Stimulated activated CD4-positive, alpha-beta T cell treated with anti-CD3 and anti-CD28 coated beads, Interleukin-12 subunit alpha, Interleukin-12 subunit beta, amount 100 ng/mL, for 24 hours (primary cell): Measurements from ENCODE around the gene CADM1.

Source experiments
- DNase-seq, 2 experiments: peaks; one replicate each; pipeline ENCODE4 v3.0.0-alpha.2; 2020; ENCODE audit warnings: low read depth in 2 of 2

The CADM1 gene

DNA sequence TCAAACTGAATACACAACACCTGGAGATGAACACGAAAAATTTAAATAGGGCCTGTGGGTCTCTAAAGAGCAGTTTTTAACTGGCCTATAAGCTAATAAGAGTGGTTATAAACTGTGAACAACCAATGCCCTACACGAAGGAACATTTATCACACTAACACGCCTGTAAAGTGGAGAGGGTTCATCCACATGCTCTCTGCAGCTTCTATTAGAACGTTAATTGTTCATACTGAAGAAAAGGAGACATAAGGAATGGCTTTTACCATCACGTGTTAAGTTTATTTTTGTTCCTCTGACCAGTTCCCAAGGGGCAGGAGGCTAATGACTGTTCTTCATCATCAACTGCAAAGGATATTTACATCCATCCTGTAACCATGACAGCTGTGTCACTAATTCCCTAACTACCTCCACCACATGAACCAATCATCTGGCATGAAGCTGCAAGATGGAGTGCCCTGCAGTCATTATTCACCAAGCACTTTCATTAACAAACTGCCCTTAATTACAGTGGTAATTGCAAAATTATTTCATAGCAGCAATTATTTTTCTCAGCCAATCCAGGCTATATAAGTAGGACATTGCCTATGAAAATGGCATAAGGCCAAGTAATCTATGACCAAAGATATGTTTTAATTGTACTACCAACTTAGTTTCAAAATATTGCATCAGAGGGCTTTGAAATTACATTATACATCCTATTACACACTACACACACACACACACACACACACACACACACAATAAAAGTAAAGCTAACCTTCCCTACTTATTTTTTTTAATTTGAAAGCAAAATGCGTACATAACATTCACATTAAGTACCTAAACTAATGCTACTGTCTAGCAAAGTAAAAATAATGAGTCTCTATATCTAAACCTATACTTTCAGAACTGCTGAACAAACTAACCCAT lies 186.7 kb downstream of the CADM1 start:
- DNase-seq, result no peak

DNA sequence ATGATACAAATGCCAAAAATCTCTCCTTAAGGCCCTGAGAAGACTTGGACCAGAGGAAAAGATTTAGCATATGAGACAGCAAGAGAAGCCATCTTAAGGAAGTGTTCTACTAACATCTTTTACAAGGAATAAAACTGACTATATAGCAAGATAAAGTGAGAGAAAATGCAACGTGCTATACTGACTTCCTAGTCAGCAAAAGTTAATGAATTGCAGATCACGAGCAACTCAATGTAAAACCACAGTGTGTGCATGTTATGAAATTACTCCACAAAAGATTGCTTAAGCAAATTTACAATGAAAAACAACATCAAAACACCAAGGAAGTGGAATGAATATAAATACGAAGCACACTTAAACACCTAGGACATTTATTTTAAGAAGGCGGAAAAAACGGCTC lies 187.5 kb downstream of the CADM1 start:
- DNase-seq, result no peak

DNA sequence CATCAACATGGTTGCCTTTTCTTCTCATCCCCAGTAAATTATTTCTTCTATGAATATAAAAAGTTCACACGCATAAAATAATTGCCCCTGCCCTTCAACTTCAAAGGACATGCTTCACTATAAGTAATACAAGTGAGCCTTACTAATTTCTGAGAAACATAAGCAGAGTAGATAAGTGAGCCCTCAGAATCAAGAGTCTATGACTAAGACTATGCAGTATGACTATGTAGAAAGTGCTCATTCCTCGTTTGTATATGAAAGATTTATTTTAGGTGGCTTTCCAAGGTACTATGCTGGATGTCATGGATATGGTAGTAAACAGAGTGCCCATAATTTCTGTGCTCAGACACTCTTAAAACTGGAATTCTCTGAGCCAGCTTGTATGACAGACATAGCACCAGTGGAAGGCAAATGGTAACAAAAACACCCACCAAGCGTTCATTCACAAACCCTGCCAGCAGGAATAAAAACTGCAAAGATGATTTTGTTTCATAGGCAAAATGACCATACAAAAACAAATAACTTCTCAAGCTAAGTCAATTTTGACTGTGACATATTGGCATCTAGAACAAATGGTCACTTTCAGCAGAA lies 189.8 kb downstream of the CADM1 start:
- DNase-seq, result no peak

DNA sequence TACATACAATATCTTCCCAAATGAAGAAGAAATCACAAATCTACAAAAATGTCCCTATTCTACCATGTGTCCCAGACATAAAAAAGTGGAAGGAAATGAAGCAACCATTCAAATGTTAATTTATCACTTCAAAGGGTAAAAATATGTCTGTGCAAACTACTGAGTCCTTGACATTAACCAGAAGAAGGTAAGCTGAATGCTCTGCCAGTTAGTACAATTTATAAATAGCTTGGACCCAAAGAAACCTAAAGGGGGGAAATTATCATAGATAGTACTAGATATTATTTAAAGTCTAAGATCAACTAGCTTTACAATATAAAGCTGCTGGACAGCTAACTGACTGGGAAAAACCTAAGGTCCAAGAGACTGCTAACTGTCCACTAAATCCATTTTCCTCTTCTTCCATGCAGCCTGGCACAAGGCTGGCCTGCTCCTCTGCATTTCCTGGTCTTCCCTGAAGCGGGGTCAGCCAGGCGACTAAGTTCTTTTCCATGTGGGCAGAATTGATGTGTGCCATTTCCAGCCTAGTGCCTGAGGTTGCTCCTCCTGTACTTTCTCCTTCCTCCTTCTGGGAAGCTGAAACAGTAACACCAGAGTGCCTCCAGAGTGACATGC lies 190.9 kb downstream of the CADM1 start:
- DNase-seq, result no peak

DNA sequence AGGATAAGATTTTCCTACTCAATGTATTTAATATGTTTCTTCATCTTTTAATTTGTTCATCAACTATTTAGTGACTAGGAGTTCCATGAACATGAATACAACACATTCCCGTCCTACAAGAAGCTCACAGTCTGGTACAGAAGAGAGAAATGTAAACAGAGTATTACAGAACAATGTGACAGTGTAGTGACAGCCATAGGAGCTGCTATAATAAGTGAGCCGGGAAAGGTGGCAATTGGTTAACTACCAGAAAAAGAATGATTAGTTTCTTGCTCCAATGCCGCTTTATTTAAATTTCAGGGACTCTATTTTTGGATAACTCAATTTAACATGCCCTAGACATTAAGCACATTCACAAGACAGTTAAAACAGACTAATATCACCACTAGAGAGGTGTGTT lies 192.3 kb downstream of the CADM1 start:
- DNase-seq, result no peak

DNA sequence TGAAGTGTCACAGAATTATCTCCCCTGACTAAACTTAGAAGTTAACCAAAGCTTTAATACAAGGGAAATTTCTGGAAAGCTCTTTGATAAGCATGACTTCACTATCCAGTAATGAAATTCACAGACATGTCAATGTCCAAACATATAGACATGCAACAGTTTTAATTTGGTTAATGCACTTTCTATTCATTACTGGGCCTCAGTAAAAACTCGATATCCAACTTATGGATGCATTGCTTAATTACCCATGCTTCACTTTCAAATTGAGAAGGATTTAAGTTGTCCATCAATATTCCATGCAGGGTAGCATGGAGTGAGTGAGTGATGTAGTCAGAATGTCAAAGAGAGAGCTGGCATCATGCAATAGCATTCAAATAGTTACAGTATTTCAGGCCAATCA lies 197.5 kb downstream of the CADM1 start:
- no peak for DNase-seq

DNA sequence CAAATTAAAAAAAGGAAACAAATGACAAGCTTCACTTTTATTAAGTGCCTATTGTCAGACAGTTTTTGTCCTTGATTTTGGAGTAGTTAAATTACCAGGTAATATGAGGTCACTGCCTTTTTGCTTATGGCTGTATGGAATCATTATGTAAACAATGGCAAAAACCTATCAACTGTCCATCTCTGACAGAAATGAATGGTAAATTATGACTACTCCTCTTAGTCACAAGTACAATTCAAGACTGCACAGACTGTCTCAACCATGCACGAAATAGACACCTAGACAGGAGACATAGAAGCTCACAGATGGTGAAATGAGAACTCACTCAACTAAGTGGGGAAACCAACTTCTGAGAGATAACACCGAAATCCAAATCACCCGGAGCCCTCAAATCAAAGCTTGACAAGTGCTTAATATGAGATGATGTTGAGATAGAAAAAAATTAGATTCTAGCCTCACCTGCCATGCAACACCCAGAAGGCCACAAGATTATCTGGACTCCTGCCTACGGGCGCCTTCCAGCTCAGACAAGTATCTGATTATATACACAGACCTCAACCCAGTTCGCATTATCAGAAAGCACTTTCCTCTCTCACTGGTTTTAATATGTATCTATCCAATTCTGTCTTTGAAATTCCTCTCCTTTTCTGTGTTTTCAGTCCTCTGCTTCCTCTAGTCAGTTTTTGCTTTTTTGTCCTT lies 199.3 kb downstream of the CADM1 start:
- no peak for DNase-seq

DNA sequence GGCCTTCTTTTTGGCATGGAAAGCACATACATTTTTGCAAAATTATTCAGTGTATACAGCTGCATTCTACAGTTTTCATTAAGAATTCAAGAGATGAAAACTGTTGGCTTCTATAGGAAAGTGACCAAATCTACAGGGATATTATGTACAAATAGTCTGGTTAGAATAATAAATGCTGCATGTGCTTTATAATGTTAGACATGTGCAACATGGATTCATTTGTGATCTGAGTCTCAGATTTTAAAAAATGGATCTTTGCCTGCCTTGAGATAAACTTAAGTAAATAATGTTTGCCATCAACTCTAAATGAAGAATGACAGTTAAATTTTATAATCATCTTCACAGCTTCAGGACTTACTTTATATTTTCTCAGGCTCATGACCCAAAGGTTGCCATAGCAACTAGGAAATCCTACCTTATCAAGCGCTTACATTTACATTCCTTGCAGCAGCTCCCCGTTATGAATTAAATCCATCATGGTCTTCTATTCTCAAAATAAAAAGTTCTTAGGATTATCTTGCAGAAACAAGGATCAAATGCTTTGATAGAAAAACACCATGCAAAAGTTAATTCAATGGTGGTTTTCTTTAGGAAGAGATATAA lies 200.2 kb downstream of the CADM1 start:
- no peak for DNase-seq

DNA sequence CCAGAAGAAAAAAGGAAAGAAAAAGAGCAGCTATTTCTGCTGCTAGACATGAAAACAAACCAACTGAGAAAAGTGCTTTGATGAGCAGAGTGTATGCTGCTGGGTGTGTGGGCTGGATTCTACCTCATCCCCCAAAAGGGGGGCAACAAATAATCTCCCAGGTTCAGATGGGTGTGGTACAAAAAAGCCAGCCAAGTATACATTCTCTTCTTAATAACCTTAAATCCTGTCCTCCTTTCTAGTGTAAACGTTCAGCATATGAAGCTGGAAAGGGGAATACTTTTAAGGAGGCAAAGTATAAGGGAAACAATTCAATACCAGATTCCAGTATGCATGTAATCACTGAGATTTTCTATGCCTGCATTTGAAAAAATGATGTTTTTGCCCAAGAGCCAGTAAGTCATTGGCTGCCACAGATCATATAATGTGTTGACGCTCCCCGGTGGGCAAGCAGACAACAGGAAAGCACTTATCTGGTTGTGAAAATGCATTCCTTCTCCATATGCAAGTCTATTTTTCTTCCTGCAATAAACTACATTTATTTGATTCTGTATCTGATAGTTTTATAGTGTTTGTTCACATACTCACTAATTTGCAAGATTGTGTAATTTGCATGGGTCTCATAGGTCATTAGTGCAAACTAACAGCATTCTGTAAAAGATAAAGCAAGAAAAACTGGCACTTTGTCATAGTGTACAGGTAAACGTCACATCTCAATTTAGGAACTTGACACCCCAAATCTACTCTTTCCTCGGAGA lies 201.1 kb downstream of the CADM1 start:
- DNase-seq, result no peak

DNA sequence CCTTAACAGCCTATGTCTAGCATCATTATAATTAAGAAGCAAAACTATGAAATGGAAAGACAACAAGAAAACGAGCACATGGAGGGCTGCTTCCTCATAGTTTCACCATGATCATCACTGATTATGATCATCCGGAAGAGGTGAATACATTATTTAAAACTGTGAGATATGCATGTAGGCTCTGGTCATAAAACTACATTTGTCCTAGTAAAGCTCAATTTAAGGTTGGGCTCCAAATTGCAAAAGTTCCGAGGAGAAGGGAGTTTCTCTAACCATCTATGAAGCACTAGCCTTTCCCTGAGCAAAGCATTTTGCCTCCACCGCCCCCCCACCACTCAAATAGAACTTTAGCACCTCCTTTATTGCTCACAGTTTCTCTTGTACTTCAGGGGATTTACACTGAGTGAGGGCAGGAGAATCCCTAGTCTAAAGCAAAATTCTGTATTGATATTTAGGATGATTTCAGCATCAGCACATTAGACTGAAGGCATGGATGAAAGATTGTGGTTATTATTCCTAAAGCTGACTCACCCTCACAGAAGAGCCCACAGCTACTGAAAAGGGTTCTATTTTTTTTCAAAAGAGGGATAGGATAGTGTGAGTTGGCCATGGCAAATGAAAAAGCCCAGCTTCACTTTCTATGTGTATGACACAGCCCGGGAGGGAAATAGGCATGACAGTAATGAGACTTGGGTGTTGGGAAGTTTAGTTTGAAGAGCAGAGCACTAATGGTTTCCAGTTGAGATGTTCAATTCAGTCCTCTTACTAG lies 203.4 kb downstream of the CADM1 start:
- DNase-seq, result no peak

DNA sequence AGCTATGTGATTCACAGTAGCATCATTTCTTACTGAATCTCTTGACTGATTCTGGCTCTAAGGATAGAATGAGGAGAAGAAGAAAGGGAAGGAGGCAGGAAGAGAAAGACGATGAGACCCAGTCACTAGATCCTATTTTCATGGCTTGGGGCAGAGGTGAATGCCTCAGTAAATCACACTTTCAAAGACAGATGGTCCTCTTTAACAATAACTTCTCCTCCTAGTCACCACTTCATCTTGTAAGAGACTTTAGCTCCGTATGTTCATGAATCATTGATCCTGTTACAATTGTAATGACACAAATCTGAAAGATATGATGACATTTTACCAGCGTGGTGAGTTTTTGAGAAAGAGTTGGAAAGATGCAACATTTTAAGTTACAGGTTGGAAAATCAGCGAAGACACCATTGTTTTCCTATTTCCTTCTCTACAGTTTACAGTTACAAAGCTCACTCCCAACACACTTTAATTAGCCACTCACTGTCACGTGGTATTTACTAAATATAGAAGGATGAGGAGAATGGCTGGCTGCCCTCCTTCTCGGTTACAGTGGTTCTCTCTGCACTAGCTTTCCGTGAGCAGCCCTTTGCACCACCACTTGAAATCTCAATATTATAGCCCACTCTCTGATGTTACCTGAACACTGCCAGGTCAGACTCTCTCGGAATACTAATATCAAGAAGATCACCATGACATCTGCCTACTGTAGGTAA lies 205.8 kb downstream of the CADM1 start:
- no peak for DNase-seq

DNA sequence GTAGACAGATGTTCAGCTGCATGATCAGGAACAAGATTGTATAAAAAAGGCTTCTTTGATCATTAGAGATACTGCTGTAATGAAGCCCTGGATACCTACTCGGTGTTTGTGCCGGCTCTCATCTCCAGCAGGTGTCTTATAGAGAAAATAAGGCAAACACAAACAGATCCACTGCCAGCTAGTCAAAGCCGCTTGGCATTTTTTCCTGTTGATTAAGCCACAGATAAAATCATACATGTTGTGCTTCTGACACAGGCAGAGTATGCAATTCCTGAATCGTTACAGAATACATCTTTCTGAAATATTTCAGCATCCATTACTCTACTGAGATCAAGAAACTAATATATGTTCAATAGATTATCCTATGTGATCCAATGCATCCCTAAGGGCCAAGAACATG lies 206.9 kb downstream of the CADM1 start:
- no peak for DNase-seq

DNA sequence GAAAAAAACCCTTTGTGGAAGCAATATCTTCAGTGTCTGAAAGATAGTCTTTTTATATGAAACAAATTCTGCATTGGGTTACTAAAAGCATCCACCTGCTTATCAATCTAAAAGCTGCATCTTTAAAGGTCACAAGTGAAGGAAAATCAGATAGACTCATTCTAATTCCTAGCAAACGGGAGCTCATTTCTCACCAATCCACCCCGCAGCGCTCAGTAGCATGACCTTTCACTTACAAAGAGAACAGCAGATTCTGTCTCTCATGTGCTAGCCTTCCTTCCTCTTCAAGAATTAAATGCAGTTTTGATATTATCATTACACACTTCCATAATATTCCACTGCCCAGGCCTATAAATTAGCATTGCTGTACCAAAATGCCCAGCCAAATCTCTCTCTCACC lies 212.9 kb downstream of the CADM1 start:
- DNase-seq, result no peak

DNA sequence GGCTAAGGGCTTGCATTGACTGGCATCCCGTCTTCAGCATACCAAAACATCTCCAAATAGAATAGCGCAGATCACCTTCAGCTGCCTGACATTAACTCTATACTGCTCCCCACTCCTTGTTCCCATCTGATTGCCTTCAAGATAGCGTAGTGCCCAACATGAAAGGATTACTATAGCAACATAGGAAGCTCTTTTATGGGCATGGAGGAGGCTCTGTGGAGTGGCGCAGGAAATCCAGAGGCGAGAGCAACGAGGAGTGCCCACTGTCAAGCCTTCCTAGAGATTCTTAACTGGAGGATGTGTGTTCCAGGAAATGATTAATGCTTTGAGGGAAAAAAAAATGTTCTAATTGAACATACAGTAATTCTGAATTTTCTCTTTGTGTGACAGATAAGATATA lies 213.3 kb downstream of the CADM1 start:
- DNase-seq, result no peak

DNA sequence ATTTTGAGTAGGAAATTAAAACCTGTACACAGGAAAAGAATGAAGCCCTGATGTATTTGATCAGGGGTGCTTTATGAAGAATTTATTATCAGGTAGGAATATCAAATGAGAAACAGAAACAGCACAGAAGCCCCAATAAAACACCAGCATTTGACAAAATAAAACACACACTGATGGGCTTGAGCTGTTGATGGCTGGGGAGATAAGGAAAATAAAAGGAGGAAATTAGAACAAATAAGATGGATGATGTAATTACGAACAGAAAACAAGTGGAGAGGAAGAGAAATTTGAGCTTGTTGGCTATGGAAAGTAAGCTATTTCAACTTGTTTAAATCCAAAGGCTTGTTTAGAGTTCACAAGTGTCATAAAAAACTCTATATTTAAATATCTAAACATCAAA lies 213.7 kb downstream of the CADM1 start:
- DNase-seq, result no peak

DNA sequence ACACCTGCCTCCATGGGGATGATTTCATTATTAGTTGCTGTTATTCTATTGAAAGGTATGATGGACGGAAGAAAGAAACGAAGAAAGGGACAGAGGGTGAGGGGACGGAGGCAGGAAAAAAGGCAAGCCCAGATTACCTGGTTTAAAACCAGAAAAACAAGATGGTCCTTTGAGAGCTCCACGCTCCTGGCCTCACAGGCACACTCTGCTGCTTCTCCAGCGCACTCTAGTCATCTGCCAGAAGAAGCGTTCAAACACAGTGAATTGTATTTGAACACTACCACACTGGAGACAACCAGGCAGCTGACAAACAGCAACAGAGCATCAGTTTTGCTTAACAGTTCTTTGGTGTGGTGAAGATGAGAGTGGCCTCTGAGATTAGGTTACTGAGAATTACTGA lies 216.9 kb downstream of the CADM1 start:
- no peak for DNase-seq

DNA sequence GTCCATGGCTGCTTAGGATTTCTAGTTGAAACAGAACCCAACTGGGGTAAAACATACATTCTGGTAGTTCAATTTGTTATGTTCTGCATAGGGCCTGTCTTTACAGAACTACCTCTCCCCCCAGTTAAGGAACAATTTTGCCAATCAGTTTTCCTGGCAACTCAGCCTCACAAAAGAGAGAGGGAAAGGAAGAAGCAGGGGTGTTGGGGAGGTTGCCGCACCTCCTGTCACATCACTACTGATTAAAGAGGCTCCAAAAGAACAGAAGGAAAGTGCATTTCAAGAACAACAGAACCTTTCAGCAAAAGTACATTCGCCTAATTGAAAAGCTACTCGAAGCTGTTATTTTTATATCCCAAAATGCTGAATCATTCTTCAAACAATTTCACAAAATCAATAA lies 217.6 kb downstream of the CADM1 start:
- no peak for DNase-seq

DNA sequence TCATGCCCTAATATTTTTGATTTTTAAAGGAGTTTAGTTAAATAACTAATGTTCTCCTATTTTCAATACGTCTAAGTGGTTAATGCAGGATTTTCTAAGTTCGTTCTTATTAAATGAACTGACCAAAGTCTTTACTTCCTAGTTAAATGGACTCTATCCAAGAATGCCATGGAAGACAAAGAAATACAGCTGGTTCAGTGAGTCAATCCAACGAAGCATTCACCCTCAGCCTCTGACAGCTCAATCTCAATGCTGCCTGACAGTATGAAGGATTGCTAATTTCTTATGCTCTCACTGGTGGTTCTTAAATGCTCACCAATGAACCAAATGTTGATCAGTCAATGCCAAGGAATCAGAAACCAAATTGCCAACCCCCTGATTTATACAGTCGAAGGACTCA lies 219.4 kb downstream of the CADM1 start:
- DNase-seq, result no peak

DNA sequence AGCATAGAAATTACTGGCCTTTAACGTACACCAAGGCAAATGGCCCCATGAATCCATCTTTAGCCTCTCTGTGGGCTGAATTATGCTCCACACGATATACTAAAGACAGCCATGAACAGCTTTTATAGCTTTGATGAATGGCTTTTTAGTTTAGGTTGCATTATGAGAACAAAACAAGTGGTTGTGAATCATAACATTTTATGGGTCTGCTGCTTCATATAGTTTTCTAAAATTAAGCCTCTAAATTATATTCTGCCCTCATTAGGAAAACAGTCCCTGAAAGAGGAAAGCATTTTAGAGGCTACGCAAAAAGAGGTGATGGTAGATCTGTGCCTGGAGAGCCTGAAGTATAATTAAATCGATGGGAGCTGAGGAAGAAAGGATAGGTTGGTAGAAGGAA lies 221.3 kb downstream of the CADM1 start:
- no peak for DNase-seq

DNA sequence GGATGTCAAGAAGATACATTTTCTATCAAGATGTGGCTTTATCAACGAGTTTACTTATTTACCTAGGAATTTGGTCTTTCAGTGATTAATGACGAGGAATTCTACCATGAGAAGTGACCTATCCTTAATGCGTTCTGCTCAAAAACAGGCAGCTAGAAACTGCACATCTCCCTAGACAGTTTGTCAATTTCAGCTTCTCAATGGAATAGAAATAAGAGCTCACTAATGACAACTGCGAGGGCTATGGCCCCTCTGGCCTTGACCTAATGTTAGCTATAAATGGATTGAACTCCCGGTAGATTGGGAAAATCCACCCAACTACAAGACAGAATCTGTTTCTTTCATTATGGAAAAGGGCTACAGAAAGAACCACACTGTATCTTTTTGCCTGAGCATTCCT lies 223.4 kb downstream of the CADM1 start:
- DNase-seq, result no peak
